Measurements from ENCODE around the gene C11orf91. TPM values are rescaled to one million over a fixed set of nuclear protein-coding genes. Genes with fewer than 3 reads are reported as not detected.
A peak's percentile ranks its signal among the peaks of the same experiment; 100 is the strongest.

Gene C11orf91
- total RNA-seq, 2 donors from 2014 or later, result 1.0 TPM; not detected in 1

DNA sequence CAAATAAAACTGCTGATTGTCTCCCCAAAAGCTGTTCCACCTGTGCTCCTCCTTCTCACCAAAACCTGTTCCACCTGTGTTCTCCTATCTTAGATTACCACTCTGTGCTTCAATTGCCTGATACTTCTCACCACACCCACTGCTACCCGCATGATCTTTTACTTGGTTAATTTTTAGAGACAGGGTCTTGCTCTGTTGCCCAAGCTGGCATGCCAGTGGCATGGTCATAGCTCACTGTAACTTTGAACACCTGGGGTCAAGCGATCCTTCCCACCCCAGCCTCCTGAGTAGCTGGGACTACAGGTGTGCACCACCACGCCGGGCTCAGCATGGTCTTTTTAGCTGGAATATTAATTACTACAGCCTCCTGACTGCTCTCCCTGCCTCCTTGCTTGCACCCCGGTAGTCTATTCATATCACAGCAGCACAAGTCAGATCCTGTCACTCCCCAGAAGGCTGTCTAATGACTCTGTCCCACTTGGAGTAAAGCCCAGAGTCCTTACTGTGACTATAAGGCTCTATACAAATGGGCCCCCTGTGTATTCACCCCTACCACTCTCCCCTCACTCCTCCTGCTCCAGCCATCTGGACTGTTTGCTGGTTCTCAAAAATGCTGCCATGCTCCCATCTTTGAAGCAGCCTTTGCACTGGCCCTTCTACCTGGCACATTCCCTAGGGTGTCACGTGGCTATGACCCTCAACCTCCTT lies 3.5 kb downstream of the C11orf91 start:
- H3K27me3 ChIP-seq (ENCODE audit: control insufficient read depth, insufficient read depth, low read length, poor library complexity, severe bottlenecking), result peaks cover 7% of the 10 kb centered on the region
- H3K9ac ChIP-seq (ENCODE audit: extremely low read depth, low read length, poor library complexity, severe bottlenecking), result no peak overlapping the region
- H3K9me3 ChIP-seq (ENCODE audit: control insufficient read depth, low read length), result no peaks in the 10 kb centered on the region
- H3K4me3 ChIP-seq (ENCODE audit: low read length), result no peak overlapping the region
- H3K4me3 Mint-ChIP-seq, result no peak overlapping the region
- peaks cover 70% of the 10 kb centered on the region for H3K4me1 Mint-ChIP-seq
- no peaks in the 10 kb centered on the region for H3K36me3 ChIP-seq (ENCODE audit: control insufficient read depth, insufficient read depth, low read length)
- TF ChIP-seq, protein P1, sequence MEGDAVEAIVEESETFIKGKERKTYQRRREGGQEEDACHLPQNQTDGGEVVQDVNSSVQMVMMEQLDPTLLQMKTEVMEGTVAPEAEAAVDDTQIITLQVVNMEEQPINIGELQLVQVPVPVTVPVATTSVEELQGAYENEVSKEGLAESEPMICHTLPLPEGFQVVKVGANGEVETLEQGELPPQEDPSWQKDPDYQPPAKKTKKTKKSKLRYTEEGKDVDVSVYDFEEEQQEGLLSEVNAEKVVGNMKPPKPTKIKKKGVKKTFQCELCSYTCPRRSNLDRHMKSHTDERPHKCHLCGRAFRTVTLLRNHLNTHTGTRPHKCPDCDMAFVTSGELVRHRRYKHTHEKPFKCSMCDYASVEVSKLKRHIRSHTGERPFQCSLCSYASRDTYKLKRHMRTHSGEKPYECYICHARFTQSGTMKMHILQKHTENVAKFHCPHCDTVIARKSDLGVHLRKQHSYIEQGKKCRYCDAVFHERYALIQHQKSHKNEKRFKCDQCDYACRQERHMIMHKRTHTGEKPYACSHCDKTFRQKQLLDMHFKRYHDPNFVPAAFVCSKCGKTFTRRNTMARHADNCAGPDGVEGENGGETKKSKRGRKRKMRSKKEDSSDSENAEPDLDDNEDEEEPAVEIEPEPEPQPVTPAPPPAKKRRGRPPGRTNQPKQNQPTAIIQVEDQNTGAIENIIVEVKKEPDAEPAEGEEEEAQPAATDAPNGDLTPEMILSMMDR (conservative IDR thresholded peaks at IDR 0.05), result no peak
- WGBS, 2 experiments (ENCODE audit: insufficient coverage in 1 of 2, insufficient read length in 1 of 2), result 91 to 93% methylated on average over 6 of the region's 6 CpGs
- no peak for DNase-seq
- no peaks in the 10 kb centered on the region for H3K9me3 Mint-ChIP-seq
- no peak overlapping the region for H3K27ac ChIP-seq (ENCODE audit: low read depth, low read length)
- H3K27me3 Mint-ChIP-seq (ENCODE audit: insufficient read depth), result peaks cover 5% of the 10 kb centered on the region
- H3K36me3 Mint-ChIP-seq (ENCODE audit: low read depth), result no peaks in the 10 kb centered on the region
- H3K4me1 ChIP-seq (ENCODE audit: control insufficient read depth, insufficient read depth, low read length), result peaks cover 20% of the 10 kb centered on the region
- no peak overlapping the region for H3K27ac Mint-ChIP-seq

DNA sequence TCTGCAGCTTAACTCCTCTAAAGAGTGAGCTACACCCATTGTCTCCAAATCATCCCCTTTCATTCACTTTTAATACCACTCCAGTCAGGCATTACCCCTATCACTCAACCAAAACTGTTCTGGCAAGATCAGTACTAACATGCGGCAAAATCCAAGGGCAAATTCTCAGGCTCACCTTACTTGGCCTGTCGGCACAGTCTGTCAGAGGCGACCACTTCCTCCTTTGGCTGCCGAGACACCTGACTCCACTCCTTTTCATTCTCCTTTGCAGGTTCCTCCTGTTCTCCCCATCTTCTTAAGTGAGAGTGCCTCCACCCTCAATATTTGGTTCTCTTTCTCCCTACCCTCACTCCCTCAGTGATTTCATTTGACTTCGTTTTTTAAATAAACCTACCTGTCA lies 4.2 kb downstream of the C11orf91 start:
- H3K4me3 ChIP-seq (ENCODE audit: low read length), result no peak overlapping the region
- no peaks in the 10 kb centered on the region for H3K9me3 ChIP-seq (ENCODE audit: control insufficient read depth, low read length)
- Mint-ChIP-seq H3K4me3 (no peak overlapping the region), H3K27me3 (ENCODE audit: insufficient read depth) (peaks cover 5% of the 10 kb centered on the region), H3K4me1 (peaks cover 68% of the 10 kb centered on the region), H3K36me3 (ENCODE audit: low read depth) (no peaks in the 10 kb centered on the region), H3K9me3 (no peaks in the 10 kb centered on the region), H3K27ac (no peak overlapping the region)
- DNase-seq, result no peak
- TF ChIP-seq, protein P1 (conservative IDR thresholded peaks at IDR 0.05), result no peak
- no peak overlapping the region for H3K27ac ChIP-seq (ENCODE audit: low read depth, low read length)
- 93 to 97% methylated on average over 5 of the region's 5 CpGs for WGBS, 2 experiments (ENCODE audit: insufficient coverage in 1 of 2, insufficient read length in 1 of 2)
- no peaks in the 10 kb centered on the region for H3K36me3 ChIP-seq (ENCODE audit: control insufficient read depth, insufficient read depth, low read length)
- H3K27me3 ChIP-seq (ENCODE audit: control insufficient read depth, insufficient read depth, low read length, poor library complexity, severe bottlenecking), result peaks cover 7% of the 10 kb centered on the region
- peaks cover 17% of the 10 kb centered on the region for H3K4me1 ChIP-seq (ENCODE audit: control insufficient read depth, insufficient read depth, low read length)
- no peak overlapping the region for H3K9ac ChIP-seq (ENCODE audit: extremely low read depth, low read length, poor library complexity, severe bottlenecking)

DNA sequence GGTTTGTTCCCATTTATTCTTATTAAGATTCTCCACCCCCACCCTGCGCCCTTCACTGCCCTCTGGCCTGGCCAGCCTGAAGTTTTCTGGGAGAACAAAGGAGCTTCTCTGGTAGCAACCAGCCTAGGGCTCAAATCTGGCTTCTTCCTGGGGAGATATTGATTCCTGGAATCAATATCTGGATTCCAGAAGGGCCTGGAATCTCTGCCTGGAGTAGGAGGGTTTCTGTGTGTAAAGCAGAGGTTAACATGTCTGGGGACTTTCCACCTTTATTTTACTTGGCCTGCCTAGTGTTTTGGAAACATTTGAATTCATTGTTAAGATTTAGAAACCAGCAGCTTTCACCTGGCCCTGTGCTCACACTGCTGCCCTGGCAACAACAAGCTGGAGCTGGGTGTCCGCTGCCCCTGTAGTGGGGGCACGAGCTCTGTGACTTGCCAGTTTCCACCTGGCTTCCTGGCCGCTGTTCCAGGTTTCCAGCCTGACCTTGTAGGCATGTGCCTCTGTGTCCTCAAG lies 5.5 kb downstream of the C11orf91 start:
- H3K4me1 ChIP-seq (ENCODE audit: control insufficient read depth, insufficient read depth, low read length), result peaks cover 24% of the 10 kb centered on the region
- Mint-ChIP-seq H3K27ac (peak overlapping the region; percentile 22), H3K27me3 (ENCODE audit: insufficient read depth) (peaks cover 5% of the 10 kb centered on the region), H3K9me3 (no peaks in the 10 kb centered on the region), H3K4me1 (peaks cover 70% of the 10 kb centered on the region), H3K36me3 (ENCODE audit: low read depth) (no peaks in the 10 kb centered on the region), H3K4me3 (no peak overlapping the region)
- DNase-seq, result no peak
- no peaks in the 10 kb centered on the region for H3K36me3 ChIP-seq (ENCODE audit: control insufficient read depth, insufficient read depth, low read length)
- no peaks in the 10 kb centered on the region for H3K9me3 ChIP-seq (ENCODE audit: control insufficient read depth, low read length)
- H3K9ac ChIP-seq (ENCODE audit: extremely low read depth, low read length, poor library complexity, severe bottlenecking), result no peak overlapping the region
- no peak overlapping the region for H3K4me3 ChIP-seq (ENCODE audit: low read length)
- peak overlapping the region; percentile 26 for H3K27ac ChIP-seq (ENCODE audit: low read depth, low read length)
- 96 to 100% methylated on average over 1 to 4 of the region's 4 CpGs for WGBS, 2 experiments (ENCODE audit: insufficient coverage in 1 of 2, insufficient read length in 1 of 2)
- TF ChIP-seq, protein P1 (conservative IDR thresholded peaks at IDR 0.05), result no peak
- H3K27me3 ChIP-seq (ENCODE audit: control insufficient read depth, insufficient read depth, low read length, poor library complexity, severe bottlenecking), result peaks cover 7% of the 10 kb centered on the region
